Hepatocyte (in vitro differentiated cells): ENCODE data around the gene IKZF2. TPM values are rescaled to one million over a fixed set of nuclear protein-coding genes. Genes with fewer than 3 reads are reported as not detected.

Source experiments
- DNase-seq: peaks from one replicate; pipeline ENCODE4 v3.0.0-alpha.2; 2016; ENCODE audit warnings: low spot score
- H2AFZ ChIP-seq: fragments of 200-600 bp; sonication (generic); 2 replicates; pipeline ENCODE4 v1.6.0; 2016; ENCODE audit warnings: antibody characterized with exemption, mild to moderate bottlenecking
- H3K27ac ChIP-seq: fragments of 200-600 bp; sonication (generic); 2 replicates; pipeline ENCODE4 v1.5.1; 2016; ENCODE audit warnings: mild to moderate bottlenecking
- H3K27me3 ChIP-seq: fragments of 200-600 bp; sonication (generic); 2 replicates; pipeline ENCODE4 v1.6.1; 2016
- H3K36me3 ChIP-seq: fragments of 200-600 bp; sonication (generic); replicated peaks from 2 replicates; pipeline ENCODE4 v1.5.1; 2016; ENCODE audit warnings: low read depth; ENCODE audit not compliant: insufficient read depth
- H3K4me1 ChIP-seq: fragments of 200-600 bp; sonication (generic); 2 replicates; pipeline ENCODE4 v1.5.1; 2016; ENCODE audit warnings: mild to moderate bottlenecking, moderate library complexity; ENCODE audit not compliant: insufficient read depth
- H3K4me2 ChIP-seq: fragments of 200-600 bp; sonication (generic); 2 replicates; pipeline ENCODE4 v1.6.0; 2016
- H3K4me3 ChIP-seq: fragments of 200-600 bp; sonication (generic); 2 replicates; pipeline ENCODE4 v1.5.1; 2016; ENCODE audit warnings: mild to moderate bottlenecking
- H3K79me2 ChIP-seq: fragments of 200-600 bp; sonication (generic); 2 replicates; pipeline ENCODE4 v1.6.0; 2017; ENCODE audit warnings: mild to moderate bottlenecking
- H3K9me2 ChIP-seq: fragments of 200-600 bp; sonication (generic); replicated peaks from 2 replicates; pipeline ENCODE4 v1.6.0; 2017; ENCODE audit warnings: mild to moderate bottlenecking; ENCODE audit not compliant: insufficient read depth
- H3K9me3 ChIP-seq: fragments of 200-600 bp; sonication (generic); 2 replicates; pipeline ENCODE4 v1.5.1; 2016; ENCODE audit warnings: low read depth, mild to moderate bottlenecking
- H4K20me1 ChIP-seq: fragments of 200-600 bp; sonication (generic); 2 replicates; pipeline ENCODE4 v1.6.0; 2016; ENCODE audit warnings: mild to moderate bottlenecking; ENCODE audit not compliant: insufficient read depth, poor library complexity, severe bottlenecking
- CTCF ChIP-seq: fragments of 200-600 bp; sonication (generic); IDR thresholded peaks from 2 replicates; pipeline ENCODE4 v1.5.1; 2016; ENCODE audit warnings: antibody characterized with exemption, mild to moderate bottlenecking; ENCODE audit not compliant: poor library complexity
- EZH2 ChIP-seq: fragments of 200-600 bp; sonication (generic); IDR thresholded peaks from 2 replicates; pipeline ENCODE4 v1.6.1; 2016; ENCODE audit warnings: antibody characterized with exemption, mild to moderate bottlenecking, borderline replicate concordance
- EZH2phosphoT487 ChIP-seq: fragments of 200-600 bp; sonication (generic); IDR thresholded peaks from one replicate; pipeline ENCODE4 v1.6.1; 2018; ENCODE audit warnings: antibody characterized with exemption, mild to moderate bottlenecking, low read depth, moderate library complexity; ENCODE audit not compliant: unreplicated experiment, severe bottlenecking
- WGBS: methylation state at CpG from one replicate; pipeline ENCODE4 v1.1.6; 2016; ENCODE audit warnings: low lambda C conversion rate; ENCODE audit errors: missing lambda C conversion rate; 5-methylcytosine and 5-hydroxymethylcytosine counted together
- polyA plus RNA-seq: library from polyadenylated mRNA; unstranded; fragments of >200 nt; fragmentation: Nextera tagmentation; extraction: Ambion mirVana; gene quantifications from 2 replicates; pipeline ENCODE4 v1.2.1, GENCODE V29; 2016
- total RNA-seq: library from RNA; depleted of rRNA; stranded (reverse); fragments of >200 nt; gene quantifications from 2 replicates; pipeline ENCODE4 v1.2.3, GENCODE V29; 2014

The IKZF2 gene
- total and polyA plus RNA-seq, 2 experiments from 2014 or later: 1.4 to 13.1 TPM

GRCh38 chr2:212956665-212957607 lies 194.5 kb downstream of the IKZF2 start:
- H3K36me3 ChIP-seq: no peaks in the 10 kb centered on the region
- H3K4me1 ChIP-seq: no peaks in the 10 kb centered on the region
- no peak overlapping the region for H3K27ac ChIP-seq
- WGBS: 59% methylated on average over 6 of the region's 6 CpGs
- TF ChIP-seq EZH2 (no peak), CTCF (no peak), EZH2phosphoT487 (no peak)
- H2AFZ ChIP-seq: no peak overlapping the region
- H3K9me2 ChIP-seq: no peaks in the 10 kb centered on the region
- no peaks in the 10 kb centered on the region for H3K27me3 ChIP-seq
- H3K4me3 ChIP-seq: no peak overlapping the region
- DNase-seq: no peak
- no peaks in the 10 kb centered on the region for H3K79me2 ChIP-seq
- H4K20me1 ChIP-seq: no peaks in the 10 kb centered on the region
- H3K9me3 ChIP-seq: no peaks in the 10 kb centered on the region
- H3K4me2 ChIP-seq: no peak overlapping the region

GRCh38 chr2:212953170-212953920 lies 198.1 kb downstream of the IKZF2 start:
- Histone ChIP-seq H3K4me2 (no peak overlapping the region), H3K36me3 (no peaks in the 10 kb centered on the region), H3K9me2 (no peaks in the 10 kb centered on the region), H3K4me3 (no peak overlapping the region), H4K20me1 (no peaks in the 10 kb centered on the region), H2AFZ (no peak overlapping the region), H3K27me3 (no peaks in the 10 kb centered on the region), H3K79me2 (no peaks in the 10 kb centered on the region), H3K4me1 (no peaks in the 10 kb centered on the region), H3K27ac (no peak overlapping the region), H3K9me3 (no peaks in the 10 kb centered on the region)
- 68% methylated on average over 3 of the region's 3 CpGs for WGBS
- TF ChIP-seq EZH2: no peak
- TF ChIP-seq CTCF: no peak
- no peak for TF ChIP-seq EZH2phosphoT487
- DNase-seq: no peak

- H3K4me2 ChIP-seq: no peak overlapping the region
- H3K9me3 ChIP-seq: no peaks in the 10 kb centered on the region
- no peaks in the 10 kb centered on the region for H3K27me3 ChIP-seq
- H3K36me3 ChIP-seq: no peaks in the 10 kb centered on the region
- no peak overlapping the region for H3K4me3 ChIP-seq
- no peaks in the 10 kb centered on the region for H3K9me2 ChIP-seq
- WGBS: 89% methylated on average over 1 of the region's 1 CpG
- DNase-seq: no peak
- H4K20me1 ChIP-seq: no peaks in the 10 kb centered on the region
- H3K79me2 ChIP-seq: no peaks in the 10 kb centered on the region
- no peaks in the 10 kb centered on the region for H3K4me1 ChIP-seq
- TF ChIP-seq EZH2phosphoT487 (no peak), CTCF (no peak), EZH2 (no peak)
- H2AFZ ChIP-seq: no peak overlapping the region
- H3K27ac ChIP-seq: no peak overlapping the region
These were observed 201.6 kb downstream of the IKZF2 start for GRCh38 chr2:212949786-212950185.

Other genes starting within 250 kb of the IKZF2 start
- gene SPAG16, start 132.9 kb upstream of the IKZF2 start, total RNA-seq: 55.7 and 56.9 TPM in 2 replicates
- 44.3 and 52.1 TPM in 2 replicates for gene SPAG16, start 132.9 kb upstream of the IKZF2 start, polyA plus RNA-seq